ENCODE results near the gene KRTAP10-3. TPM values are rescaled to one million over a fixed set of nuclear protein-coding genes. Genes with fewer than 3 reads are reported as not detected.

The KRTAP10-3 gene
- total and polyA plus RNA-seq, 8 donors: not detected

DNA sequence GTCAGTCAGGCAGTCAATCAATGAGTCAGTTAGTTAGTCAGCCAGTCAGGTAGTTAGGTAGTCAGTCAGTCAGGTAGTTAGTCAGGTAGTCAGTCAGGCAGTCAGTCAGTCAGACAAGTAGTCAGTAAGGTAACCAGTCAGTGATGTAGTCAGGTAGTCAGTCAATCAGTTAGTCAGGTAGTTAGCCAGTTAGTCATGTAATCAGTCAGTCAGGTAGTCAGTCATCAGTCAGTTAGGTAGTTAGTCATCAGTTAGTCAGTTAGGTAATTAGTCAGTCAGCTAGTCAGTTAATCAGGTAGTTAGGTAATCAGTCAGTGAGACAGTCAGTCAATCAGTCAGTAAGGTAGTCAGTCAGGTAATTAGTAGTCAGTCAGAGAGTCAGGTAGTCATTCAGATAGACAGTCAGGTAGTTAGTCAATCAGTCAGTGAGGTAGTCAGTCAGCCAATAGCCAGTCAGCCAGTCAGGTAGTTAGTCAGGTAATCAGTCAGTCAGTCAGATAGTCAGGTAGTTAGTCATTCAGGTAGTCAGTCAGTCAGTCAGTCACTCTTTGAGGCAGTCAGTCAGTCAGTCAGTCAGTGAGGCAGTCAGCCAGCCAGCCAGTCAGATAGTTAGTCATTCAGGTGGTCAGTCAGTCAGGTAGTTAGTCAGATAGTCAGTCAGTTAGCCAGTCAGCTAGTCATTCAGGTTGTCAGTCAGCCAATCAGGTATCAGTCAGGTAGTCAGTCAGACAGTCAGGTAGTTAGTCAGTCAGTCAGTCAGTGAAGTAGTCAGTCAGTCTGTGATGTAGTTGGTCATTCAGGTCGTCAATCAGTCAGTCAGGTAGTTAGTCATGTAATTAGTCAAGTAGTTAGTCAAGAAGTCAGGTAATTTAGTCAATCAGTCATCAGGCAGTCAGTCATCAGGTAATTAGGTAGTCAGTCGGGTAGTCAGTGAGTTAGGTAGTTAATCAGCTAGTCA, 33.9 kb downstream of the KRTAP10-3 start:
- TF ChIP-seq, protein P1, sequence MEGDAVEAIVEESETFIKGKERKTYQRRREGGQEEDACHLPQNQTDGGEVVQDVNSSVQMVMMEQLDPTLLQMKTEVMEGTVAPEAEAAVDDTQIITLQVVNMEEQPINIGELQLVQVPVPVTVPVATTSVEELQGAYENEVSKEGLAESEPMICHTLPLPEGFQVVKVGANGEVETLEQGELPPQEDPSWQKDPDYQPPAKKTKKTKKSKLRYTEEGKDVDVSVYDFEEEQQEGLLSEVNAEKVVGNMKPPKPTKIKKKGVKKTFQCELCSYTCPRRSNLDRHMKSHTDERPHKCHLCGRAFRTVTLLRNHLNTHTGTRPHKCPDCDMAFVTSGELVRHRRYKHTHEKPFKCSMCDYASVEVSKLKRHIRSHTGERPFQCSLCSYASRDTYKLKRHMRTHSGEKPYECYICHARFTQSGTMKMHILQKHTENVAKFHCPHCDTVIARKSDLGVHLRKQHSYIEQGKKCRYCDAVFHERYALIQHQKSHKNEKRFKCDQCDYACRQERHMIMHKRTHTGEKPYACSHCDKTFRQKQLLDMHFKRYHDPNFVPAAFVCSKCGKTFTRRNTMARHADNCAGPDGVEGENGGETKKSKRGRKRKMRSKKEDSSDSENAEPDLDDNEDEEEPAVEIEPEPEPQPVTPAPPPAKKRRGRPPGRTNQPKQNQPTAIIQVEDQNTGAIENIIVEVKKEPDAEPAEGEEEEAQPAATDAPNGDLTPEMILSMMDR (IDR thresholded peaks at IDR 0.05): no peak
- H3K9me3 ChIP-seq: no peaks in the 10 kb centered on the region
- DNase-seq (no peak), FAIRE-seq (no peak), ATAC-seq (no peak)
- intact Hi-C loops (cut with DNase I): no loop called here
- no peak overlapping the region for H3K4me3 ChIP-seq
- H3K27ac ChIP-seq: no peak overlapping the region
- no peaks in the 10 kb centered on the region for H3K36me3 ChIP-seq
- no peaks in the 10 kb centered on the region for H3K4me1 ChIP-seq
- WGBS, 2 donors: 57 to 59% methylated on average over 2 of the region's 2 CpGs
- no peaks in the 10 kb centered on the region for H3K27me3 ChIP-seq

DNA sequence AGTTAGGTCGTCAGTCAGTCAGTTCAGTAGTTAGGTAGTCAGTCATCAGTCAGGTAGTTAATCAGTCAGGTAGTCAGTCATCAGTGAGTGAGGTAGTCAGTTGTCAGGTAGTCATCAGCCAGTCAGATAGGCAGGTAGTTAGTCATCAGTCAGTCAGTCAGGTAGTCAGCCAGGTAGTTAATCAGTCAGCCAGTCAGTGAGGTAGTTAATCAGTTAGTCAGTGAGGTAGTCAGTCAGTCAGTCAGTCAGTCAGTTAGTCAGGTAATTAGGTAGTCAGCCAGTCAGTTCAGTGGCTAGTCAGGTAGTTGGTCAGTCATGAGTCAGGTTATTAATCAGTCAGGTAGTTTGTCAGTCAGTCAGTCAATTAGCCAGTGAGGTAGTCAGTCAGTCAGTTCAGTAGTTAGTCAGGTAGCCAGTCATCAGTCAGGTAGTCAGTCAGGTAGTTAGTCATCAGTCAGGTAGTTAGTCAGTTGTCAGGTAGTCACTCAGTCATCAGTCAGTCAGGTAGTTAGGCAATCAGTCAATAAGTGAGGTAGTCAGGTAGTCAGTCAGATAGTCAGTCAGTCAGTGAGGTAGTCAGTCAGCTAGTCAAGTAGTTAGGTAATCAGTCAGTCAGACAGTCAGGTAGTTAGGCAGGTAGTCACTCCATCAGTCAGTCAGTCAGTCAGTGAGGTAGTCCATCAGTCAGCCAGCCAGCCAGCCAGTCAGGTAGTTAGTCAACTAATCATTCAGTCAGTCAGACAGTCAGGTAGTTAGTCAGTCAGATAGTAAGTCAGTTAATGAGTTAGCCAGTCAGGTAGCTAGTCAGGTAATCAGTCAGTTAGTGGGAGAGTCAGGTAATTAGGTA, 34.8 kb downstream of the KRTAP10-3 start:
- no peak for DNase-seq
- Histone ChIP-seq H3K4me3 (no peak overlapping the region), H3K36me3 (no peaks in the 10 kb centered on the region), H3K9me3 (no peaks in the 10 kb centered on the region), H3K4me1 (no peaks in the 10 kb centered on the region), H3K27me3 (no peaks in the 10 kb centered on the region), H3K27ac (no peak overlapping the region)
- FAIRE-seq: no peak
- TF ChIP-seq, protein P1 (IDR thresholded peaks at IDR 0.05): no peak
- WGBS, 2 donors: 51 to 52% methylated on average over 1 of the region's 1 CpG
- ATAC-seq: no peak
- intact Hi-C loops (cut with DNase I): no loop called here

DNA sequence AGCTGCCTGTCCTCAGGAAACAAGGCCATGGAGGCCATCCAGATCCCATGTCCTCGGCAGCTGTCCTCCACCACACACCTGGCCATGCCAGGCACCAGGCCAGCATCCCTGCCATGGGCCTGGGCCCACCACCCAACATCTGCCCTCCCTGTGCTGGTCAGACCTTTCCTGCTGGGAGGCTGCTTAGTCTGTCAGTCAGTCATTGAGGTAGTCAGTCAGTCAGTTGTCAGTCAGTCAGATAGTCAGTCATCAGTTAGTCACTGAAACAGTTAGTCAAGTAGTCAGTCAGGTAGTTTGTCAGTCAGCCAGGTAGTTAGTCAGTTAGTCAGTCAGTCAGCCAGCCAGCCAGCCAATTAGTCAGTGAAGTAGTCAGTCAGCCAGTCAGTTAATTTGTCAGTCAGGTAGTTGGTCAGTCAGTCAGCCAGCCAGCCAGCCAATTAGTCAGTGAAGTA, 35.8 kb downstream of the KRTAP10-3 start:
- ATAC-seq (no peak), DNase-seq (peak in 3 of 6 donors; percentile 1 to 38 (median 28)), FAIRE-seq (no peak)
- no peak overlapping the region for H3K4me3 ChIP-seq
- TF ChIP-seq, protein P1 (IDR thresholded peaks at IDR 0.05): no peak
- 50 to 62% methylated on average over 1 of the region's 1 CpG for WGBS, 2 donors
- H3K4me1 ChIP-seq: no peaks in the 10 kb centered on the region
- intact Hi-C loops (cut with DNase I): no loop called here
- no peak overlapping the region for H3K27ac ChIP-seq
- H3K36me3 ChIP-seq: no peaks in the 10 kb centered on the region
- no peaks in the 10 kb centered on the region for H3K9me3 ChIP-seq
- no peaks in the 10 kb centered on the region for H3K27me3 ChIP-seq

DNA sequence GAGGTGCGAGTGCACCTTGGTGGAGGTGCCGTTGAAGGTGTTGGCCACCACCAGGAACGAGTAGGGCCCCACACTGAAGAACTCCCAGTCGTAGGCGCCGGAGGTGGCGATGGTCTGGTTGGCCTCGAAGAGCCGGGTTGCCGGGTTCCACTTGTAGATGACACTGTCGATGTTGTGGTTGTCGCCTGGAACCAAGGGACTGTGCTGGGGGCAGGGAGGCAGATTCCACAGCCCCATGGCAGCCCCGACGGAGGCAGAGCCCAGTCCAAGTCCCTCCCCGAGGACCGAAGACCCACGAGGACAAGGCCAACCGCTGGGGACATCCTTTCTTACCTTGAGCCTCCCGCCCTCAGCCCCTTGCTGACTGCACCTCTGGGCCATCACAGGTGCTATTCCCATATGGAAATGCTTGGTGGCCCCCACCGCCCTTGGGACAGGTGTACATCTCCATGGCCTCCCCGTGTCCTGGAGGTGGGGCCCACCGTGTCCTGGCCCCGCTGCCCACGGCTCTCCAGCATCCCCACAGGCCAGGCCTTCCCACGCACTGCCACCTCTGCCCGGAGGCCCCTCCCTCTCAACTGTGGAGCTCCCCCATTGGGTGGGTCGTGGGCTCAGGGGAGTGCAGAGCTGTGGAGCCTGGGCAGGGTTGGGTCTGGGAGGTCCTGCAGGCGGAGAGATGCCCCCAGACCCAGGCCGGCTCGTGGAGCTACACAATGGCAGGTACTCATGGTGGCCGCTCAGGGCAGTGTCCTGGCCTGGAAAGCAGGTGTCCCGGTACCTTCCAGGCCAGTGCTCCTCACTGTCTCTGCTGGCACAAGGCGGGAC, 36.5 kb downstream of the KRTAP10-3 start:
- H3K4me1 ChIP-seq: no peaks in the 10 kb centered on the region
- 75 to 84% methylated on average over 33 of the region's 33 CpGs for WGBS, 2 donors
- H3K4me3 ChIP-seq: no peak overlapping the region
- peak in 4 of 6 donors; percentile 6 to 63 (median 28) for DNase-seq
- no peaks in the 10 kb centered on the region for H3K9me3 ChIP-seq
- no peaks in the 10 kb centered on the region for H3K27me3 ChIP-seq
- TF ChIP-seq, protein P1 (IDR thresholded peaks at IDR 0.05): no peak
- intact Hi-C loops (cut with DNase I): no loop called here
- H3K36me3 ChIP-seq: no peaks in the 10 kb centered on the region
- FAIRE-seq: no peak
- H3K27ac ChIP-seq: no peak overlapping the region
- ATAC-seq: no peak

Measured in pancreas (tissue), 10 donors.